Measurements from ENCODE around the gene CMKLR1. TPM values are rescaled to one million over a fixed set of nuclear protein-coding genes. Genes with fewer than 3 reads are reported as not detected.

Gene CMKLR1
- total and polyA plus RNA-seq, 4 donors: 0.67 to 13.7 (median 5.8) TPM

GRCh38 chr12:108365324-108365723, 26.2 kb upstream of the CMKLR1 start (continued):
- no peak for TF ChIP-seq REST (IDR thresholded peaks at IDR 0.05)
- TF ChIP-seq MAX (IDR thresholded peaks at IDR 0.05): no peak
- no peak for TF ChIP-seq CTCF (IDR thresholded peaks at IDR 0.05; ENCODE audit: low read depth, low read length, missing input control)
- no peak for TF ChIP-seq RAD21 (IDR thresholded peaks at IDR 0.05)
- no peak for TF ChIP-seq YY1 (IDR thresholded peaks at IDR 0.05)
- TF ChIP-seq ATF3 (IDR thresholded peaks at IDR 0.05): no peak
- TF ChIP-seq HNF4A (conservative IDR thresholded peaks at IDR 0.05): no peak
- TF ChIP-seq RXRA (IDR thresholded peaks at IDR 0.05): no peak

- Histone ChIP-seq H3K9me3 (ENCODE audit: control insufficient read depth in 4 of 4, low read length in 3 of 4) (no peaks in the 10 kb centered on the region), H3K27ac (ENCODE audit: low read depth in 1 of 2, low read length in 2 of 2) (no peak overlapping the region), H3K27me3 (ENCODE audit: control insufficient read depth in 4 of 4, insufficient read depth in 4 of 4, low read length in 3 of 4) (no peaks in the 10 kb centered on the region), H3K9ac (ENCODE audit: low read depth in 1 of 2, low read length in 2 of 2) (no peak overlapping the region), H3K36me3 (ENCODE audit: control insufficient read depth in 4 of 4, insufficient read depth in 3 of 4, low read depth in 1 of 4, low read length in 3 of 4) (no peaks in the 10 kb centered on the region), H3K4me1 (ENCODE audit: control insufficient read depth in 4 of 4, insufficient read depth in 4 of 4, low read length in 3 of 4) (no peaks in the 10 kb centered on the region), H3K4me3 (ENCODE audit: low read depth in 1 of 3, low read length in 3 of 3) (no peak overlapping the region)
- TF ChIP-seq CTCF (IDR thresholded peaks at IDR 0.05; ENCODE audit: low read depth, low read length, missing input control) (no peak), NR2F2 (IDR thresholded peaks at IDR 0.05) (no peak), JUND (IDR thresholded peaks at IDR 0.05) (no peak), RAD21 (IDR thresholded peaks at IDR 0.05) (no peak), ATF3 (IDR thresholded peaks at IDR 0.05) (no peak), YY1 (IDR thresholded peaks at IDR 0.05) (no peak), ZBTB33 (IDR thresholded peaks at IDR 0.05) (no peak), HNF4G (IDR thresholded peaks at IDR 0.05) (no peak), EGR1 (IDR thresholded peaks at IDR 0.05; ENCODE audit: low read depth in 2 of 2) (no peak), RXRA (IDR thresholded peaks at IDR 0.05) (no peak), FOXA2 (IDR thresholded peaks at IDR 0.05) (no peak), GABPA (IDR thresholded peaks at IDR 0.05 in 1 of 2, conservative IDR thresholded peaks at IDR 0.05 in 1 of 2) (no peak), REST (IDR thresholded peaks at IDR 0.05) (no peak), MAX (IDR thresholded peaks at IDR 0.05) (no peak), FOXA1 (IDR thresholded peaks at IDR 0.05) (no peak), TAF1 (conservative IDR thresholded peaks at IDR 0.05) (no peak), HNF4A (conservative IDR thresholded peaks at IDR 0.05) (no peak)
- WGBS: 89% methylated on average over 3 of the region's 3 CpGs
- DNase-seq (ENCODE audit: low spot score): no peak
Observed at GRCh38 chr12:108364879-108365278, 25.8 kb upstream of the CMKLR1 start.

Measured in liver (tissue), 9 donors.